Measurements from ENCODE around the gene ITGAX. TPM values are rescaled to one million over a fixed set of nuclear protein-coding genes. Genes with fewer than 3 reads are reported as not detected.

The ITGAX gene
- total RNA-seq, 1 experiment from 2014 or later: 1.9 TPM

DNA sequence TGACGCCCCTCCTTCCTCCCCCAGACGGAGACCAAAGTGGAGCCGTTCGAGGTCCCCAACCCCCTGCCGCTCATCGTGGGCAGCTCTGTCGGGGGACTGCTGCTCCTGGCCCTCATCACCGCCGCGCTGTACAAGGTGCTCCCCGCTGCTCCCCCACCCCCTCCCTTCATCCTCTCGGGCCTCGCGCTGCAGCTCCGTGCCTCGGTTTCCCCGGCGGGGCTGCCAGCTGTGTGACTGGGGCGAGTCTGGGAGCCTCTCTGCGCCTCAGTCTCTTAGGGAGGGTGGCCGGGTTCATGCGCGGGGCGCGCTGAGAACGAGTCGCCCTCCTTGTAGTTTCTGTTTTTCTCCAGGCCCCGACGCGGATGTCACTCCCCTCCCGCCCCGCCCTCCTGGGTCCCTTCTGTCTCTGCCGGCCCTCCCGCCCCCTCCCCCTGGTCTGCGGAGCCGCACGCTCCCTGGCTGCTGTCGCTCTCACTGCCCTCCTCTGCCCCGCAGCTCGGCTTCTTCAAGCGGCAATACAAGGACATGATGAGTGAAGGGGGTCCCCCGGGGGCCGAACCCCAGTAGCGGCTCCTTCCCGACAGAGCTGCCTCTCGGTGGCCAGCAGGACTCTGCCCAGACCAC is 23.7 kb upstream of the ITGAX start:
- no TSS peak for BruUV-seq (replicated peaks)
- TF ChIP-seq SIN3A (IDR thresholded peaks at IDR 0.05; ENCODE audit: low read depth) (no peak), RAD21 (IDR thresholded peaks at IDR 0.05; ENCODE audit: low read depth) (no peak), TCF7L2 (IDR thresholded peaks at IDR 0.05; ENCODE audit: borderline replicate concordance, extremely low read depth, insufficient read depth, insufficient read length) (no peak), EGR1 (IDR thresholded peaks at IDR 0.05; ENCODE audit: low read depth) (no peak), FOSL1 (IDR thresholded peaks at IDR 0.05; ENCODE audit: low read depth) (no peak), POLR2AphosphoS5 (IDR thresholded peaks at IDR 0.05; ENCODE audit: low read depth, low read length) (no peak)
- TF ChIP-seq, protein P1, sequence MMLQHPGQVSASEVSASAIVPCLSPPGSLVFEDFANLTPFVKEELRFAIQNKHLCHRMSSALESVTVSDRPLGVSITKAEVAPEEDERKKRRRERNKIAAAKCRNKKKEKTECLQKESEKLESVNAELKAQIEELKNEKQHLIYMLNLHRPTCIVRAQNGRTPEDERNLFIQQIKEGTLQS (IDR thresholded peaks at IDR 0.05): no peak
- TF ChIP-seq, protein P2, sequence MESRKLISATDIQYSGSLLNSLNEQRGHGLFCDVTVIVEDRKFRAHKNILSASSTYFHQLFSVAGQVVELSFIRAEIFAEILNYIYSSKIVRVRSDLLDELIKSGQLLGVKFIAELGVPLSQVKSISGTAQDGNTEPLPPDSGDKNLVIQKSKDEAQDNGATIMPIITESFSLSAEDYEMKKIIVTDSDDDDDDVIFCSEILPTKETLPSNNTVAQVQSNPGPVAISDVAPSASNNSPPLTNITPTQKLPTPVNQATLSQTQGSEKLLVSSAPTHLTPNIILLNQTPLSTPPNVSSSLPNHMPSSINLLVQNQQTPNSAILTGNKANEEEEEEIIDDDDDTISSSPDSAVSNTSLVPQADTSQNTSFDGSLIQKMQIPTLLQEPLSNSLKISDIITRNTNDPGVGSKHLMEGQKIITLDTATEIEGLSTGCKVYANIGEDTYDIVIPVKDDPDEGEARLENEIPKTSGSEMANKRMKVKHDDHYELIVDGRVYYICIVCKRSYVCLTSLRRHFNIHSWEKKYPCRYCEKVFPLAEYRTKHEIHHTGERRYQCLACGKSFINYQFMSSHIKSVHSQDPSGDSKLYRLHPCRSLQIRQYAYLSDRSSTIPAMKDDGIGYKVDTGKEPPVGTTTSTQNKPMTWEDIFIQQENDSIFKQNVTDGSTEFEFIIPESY (IDR thresholded peaks at IDR 0.05; ENCODE audit: extremely low read depth, insufficient replicate concordance, low read length): no peak
- H4K20me1 ChIP-seq (ENCODE audit: insufficient read depth): no peaks in the 10 kb centered on the region
- H3K4me1 ChIP-seq (ENCODE audit: control insufficient read depth in 1 of 2, insufficient read depth in 2 of 2, low read length in 2 of 2): 0 out of 4 replicates have a peak, but pooled peaks cover 0 to 3% of the 10 kb centered on the region in 2 experiments
- H3K36me3 ChIP-seq (ENCODE audit: control insufficient read depth in 1 of 2, insufficient read depth in 2 of 2, low read length in 2 of 2): no peaks in the 10 kb centered on the region
- no peaks in the 10 kb centered on the region for H3K79me2 ChIP-seq (ENCODE audit: insufficient read depth, low read length)
- ChIA-PET POLR2A (no interaction called here), RAD21 (ENCODE audit: low non-redundant PET in 1 of 2, low total read pairs in 2 of 2, uncharacterized antibody in 2 of 2, unreplicated experiment in 2 of 2) (no interaction called here), CTCF (no interaction called here)
- no peak overlapping the region for H3K4me3 ChIP-seq (replicated peaks in 1 of 2; ENCODE audit: low read depth in 1 of 2, low read length in 2 of 2)
- H3K4me2 ChIP-seq (ENCODE audit: low read length): no peak overlapping the region
- no peaks in the 10 kb centered on the region for H3K9me3 ChIP-seq (ENCODE audit: control insufficient read depth in 1 of 2, insufficient read depth in 1 of 2, low read depth in 1 of 2, low read length in 2 of 2)
- no peaks in the 10 kb centered on the region for H3K27me3 ChIP-seq (ENCODE audit: insufficient read depth, low read length)
- ATAC-seq: no peak
- no peak overlapping the region for H3K9ac ChIP-seq (ENCODE audit: low read length)
- no peak for DNase-seq (ENCODE audit: low read depth, low spot score)
- no peak overlapping the region for H3K27ac ChIP-seq (ENCODE audit: low read depth, low read length)
- H2AFZ ChIP-seq (ENCODE audit: low read depth, low read length, poor library complexity, severe bottlenecking): no peak overlapping the region
- no peaks in the 10 kb centered on the region for H3K9me2 ChIP-seq (ENCODE audit: insufficient read depth)
- intact Hi-C loops (cut with micrococcal nuclease): no loop called here
